ENCODE measurements around the gene HAPSTR1.

GRCh38 chr16:9081843-9082242, 9.6 kb upstream of the HAPSTR1 start:
- TF ChIP-seq ZNF792 (tag by site-specific recombination; IDR thresholded peaks at IDR 0.05) (no peak), ZNF404 (tag by site-specific recombination; IDR thresholded peaks at IDR 0.05) (no peak), ZNF76 (tag by site-specific recombination; IDR thresholded peaks at IDR 0.05; ENCODE audit: borderline replicate concordance, low read depth) (no peak), ZNF184 (tag by site-specific recombination; IDR thresholded peaks at IDR 0.05) (no peak), TCF7L2 (IDR thresholded peaks at IDR 0.05; ENCODE audit: borderline replicate concordance, low read depth, low read length) (no peak), ZNF341 (tag by site-specific recombination; IDR thresholded peaks at IDR 0.05; ENCODE audit: low read depth) (no peak), ZNF292 (tag by site-specific recombination; IDR thresholded peaks at IDR 0.05; ENCODE audit: borderline replicate concordance, low read depth) (no peak), ZNF423 (tag by site-specific recombination; IDR thresholded peaks at IDR 0.05) (no peak), ZNF175 (tag by site-specific recombination; IDR thresholded peaks at IDR 0.05) (no peak), ZNF121 (tag by site-specific recombination; IDR thresholded peaks at IDR 0.05) (no peak), ZSCAN23 (tag by site-specific recombination; IDR thresholded peaks at IDR 0.05) (no peak)
- TF ChIP-seq, protein P1, sequence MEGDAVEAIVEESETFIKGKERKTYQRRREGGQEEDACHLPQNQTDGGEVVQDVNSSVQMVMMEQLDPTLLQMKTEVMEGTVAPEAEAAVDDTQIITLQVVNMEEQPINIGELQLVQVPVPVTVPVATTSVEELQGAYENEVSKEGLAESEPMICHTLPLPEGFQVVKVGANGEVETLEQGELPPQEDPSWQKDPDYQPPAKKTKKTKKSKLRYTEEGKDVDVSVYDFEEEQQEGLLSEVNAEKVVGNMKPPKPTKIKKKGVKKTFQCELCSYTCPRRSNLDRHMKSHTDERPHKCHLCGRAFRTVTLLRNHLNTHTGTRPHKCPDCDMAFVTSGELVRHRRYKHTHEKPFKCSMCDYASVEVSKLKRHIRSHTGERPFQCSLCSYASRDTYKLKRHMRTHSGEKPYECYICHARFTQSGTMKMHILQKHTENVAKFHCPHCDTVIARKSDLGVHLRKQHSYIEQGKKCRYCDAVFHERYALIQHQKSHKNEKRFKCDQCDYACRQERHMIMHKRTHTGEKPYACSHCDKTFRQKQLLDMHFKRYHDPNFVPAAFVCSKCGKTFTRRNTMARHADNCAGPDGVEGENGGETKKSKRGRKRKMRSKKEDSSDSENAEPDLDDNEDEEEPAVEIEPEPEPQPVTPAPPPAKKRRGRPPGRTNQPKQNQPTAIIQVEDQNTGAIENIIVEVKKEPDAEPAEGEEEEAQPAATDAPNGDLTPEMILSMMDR (tag by site-specific recombination; IDR thresholded peaks at IDR 0.05): no peak
- TF ChIP-seq, protein P2, sequence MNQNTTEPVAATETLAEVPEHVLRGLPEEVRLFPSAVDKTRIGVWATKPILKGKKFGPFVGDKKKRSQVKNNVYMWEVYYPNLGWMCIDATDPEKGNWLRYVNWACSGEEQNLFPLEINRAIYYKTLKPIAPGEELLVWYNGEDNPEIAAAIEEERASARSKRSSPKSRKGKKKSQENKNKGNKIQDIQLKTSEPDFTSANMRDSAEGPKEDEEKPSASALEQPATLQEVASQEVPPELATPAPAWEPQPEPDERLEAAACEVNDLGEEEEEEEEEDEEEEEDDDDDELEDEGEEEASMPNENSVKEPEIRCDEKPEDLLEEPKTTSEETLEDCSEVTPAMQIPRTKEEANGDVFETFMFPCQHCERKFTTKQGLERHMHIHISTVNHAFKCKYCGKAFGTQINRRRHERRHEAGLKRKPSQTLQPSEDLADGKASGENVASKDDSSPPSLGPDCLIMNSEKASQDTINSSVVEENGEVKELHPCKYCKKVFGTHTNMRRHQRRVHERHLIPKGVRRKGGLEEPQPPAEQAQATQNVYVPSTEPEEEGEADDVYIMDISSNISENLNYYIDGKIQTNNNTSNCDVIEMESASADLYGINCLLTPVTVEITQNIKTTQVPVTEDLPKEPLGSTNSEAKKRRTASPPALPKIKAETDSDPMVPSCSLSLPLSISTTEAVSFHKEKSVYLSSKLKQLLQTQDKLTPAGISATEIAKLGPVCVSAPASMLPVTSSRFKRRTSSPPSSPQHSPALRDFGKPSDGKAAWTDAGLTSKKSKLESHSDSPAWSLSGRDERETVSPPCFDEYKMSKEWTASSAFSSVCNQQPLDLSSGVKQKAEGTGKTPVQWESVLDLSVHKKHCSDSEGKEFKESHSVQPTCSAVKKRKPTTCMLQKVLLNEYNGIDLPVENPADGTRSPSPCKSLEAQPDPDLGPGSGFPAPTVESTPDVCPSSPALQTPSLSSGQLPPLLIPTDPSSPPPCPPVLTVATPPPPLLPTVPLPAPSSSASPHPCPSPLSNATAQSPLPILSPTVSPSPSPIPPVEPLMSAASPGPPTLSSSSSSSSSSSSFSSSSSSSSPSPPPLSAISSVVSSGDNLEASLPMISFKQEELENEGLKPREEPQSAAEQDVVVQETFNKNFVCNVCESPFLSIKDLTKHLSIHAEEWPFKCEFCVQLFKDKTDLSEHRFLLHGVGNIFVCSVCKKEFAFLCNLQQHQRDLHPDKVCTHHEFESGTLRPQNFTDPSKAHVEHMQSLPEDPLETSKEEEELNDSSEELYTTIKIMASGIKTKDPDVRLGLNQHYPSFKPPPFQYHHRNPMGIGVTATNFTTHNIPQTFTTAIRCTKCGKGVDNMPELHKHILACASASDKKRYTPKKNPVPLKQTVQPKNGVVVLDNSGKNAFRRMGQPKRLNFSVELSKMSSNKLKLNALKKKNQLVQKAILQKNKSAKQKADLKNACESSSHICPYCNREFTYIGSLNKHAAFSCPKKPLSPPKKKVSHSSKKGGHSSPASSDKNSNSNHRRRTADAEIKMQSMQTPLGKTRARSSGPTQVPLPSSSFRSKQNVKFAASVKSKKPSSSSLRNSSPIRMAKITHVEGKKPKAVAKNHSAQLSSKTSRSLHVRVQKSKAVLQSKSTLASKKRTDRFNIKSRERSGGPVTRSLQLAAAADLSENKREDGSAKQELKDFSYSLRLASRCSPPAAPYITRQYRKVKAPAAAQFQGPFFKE (tag by site-specific recombination; IDR thresholded peaks at IDR 0.05; ENCODE audit: borderline replicate concordance): no peak

Data from HEK293 (cell line).